ENCODE measurements around the gene JPH4. TPM values are rescaled to one million over a fixed set of nuclear protein-coding genes. Genes with fewer than 3 reads are reported as not detected.

Gene JPH4
- total and polyA plus RNA-seq, 2 of the 8 experiments (the other 6 are each of a cell fraction or from before 2014, with no cell fraction given), result 23.9 to 46.7 TPM

- no peaks in the 10 kb centered on the region for H4K20me1 ChIP-seq (replicated peaks in 1 of 2; ENCODE audit: control insufficient read depth in 1 of 2, insufficient read depth in 2 of 2, low read length in 2 of 2)
- no peak for TF ChIP-seq EZH2 (IDR thresholded peaks at IDR 0.05; ENCODE audit: low read depth, low read length, severe bottlenecking)
- no peak overlapping the region for H2AK5ac ChIP-seq (ENCODE audit: low read depth, low read length)
- H3K9ac ChIP-seq (replicated peaks in 1 of 4; ENCODE audit: extremely low read depth in 1 of 4, low read depth in 3 of 4, low read length in 3 of 4), result no peak overlapping the region
- H3K23ac ChIP-seq (ENCODE audit: insufficient read length), result no peak overlapping the region
- ChIA-PET POLR2A (ENCODE audit: partially characterized antibody) (interaction anchor here (0.6 to 1.9 kb wide), 2 partner anchors 16 to 18 kb away, joined by 3 to 4 read pairs; no protein-coding TSS in a partner anchor), CTCF (ENCODE audit: partially characterized antibody) (interaction anchor here (0.9 to 2.0 kb wide), 4 partner anchors 12 to 329 kb away, joined by 4 to 5 read pairs (median 4); no protein-coding TSS in a partner anchor)
- no peaks in the 10 kb centered on the region for H3K36me3 ChIP-seq (ENCODE audit: control insufficient read depth in 2 of 4, insufficient read depth in 4 of 4, low read length in 3 of 4)
- H2BK20ac ChIP-seq (ENCODE audit: low read length), result no peak overlapping the region
- no peak overlapping the region for H3K14ac ChIP-seq (ENCODE audit: insufficient read length)
- H2BK5ac ChIP-seq (ENCODE audit: low read depth, low read length), result no peak overlapping the region
- no peak overlapping the region for H3K56ac ChIP-seq (replicated peaks; ENCODE audit: insufficient read length, low read depth, low read length)
- H3K23me2 ChIP-seq (ENCODE audit: low read depth, low read length), result no peaks in the 10 kb centered on the region; the same call in 1 of the 2 replicates
- H3K18ac ChIP-seq (ENCODE audit: extremely low read depth, low read length), result no peak overlapping the region
- no peak overlapping the region for H3K4ac ChIP-seq (replicated peaks; ENCODE audit: insufficient read length, low read depth, low read length)
- no peak overlapping the region for H4K91ac ChIP-seq (replicated peaks; ENCODE audit: insufficient read length, low read length)
- no peaks in the 10 kb centered on the region for H3K79me2 ChIP-seq (ENCODE audit: control insufficient read depth in 1 of 2, insufficient read depth in 2 of 2, low read length in 2 of 2)
- H3K4me2 ChIP-seq (ENCODE audit: insufficient read depth in 1 of 2, low read depth in 2 of 2, low read length in 2 of 2), result no peak overlapping the region
- FAIRE-seq (no peak), DNase-seq (ENCODE audit: low read depth in 1 of 2, low spot score in 2 of 2) (no peak)
- no peaks in the 10 kb centered on the region for H3K79me1 ChIP-seq (ENCODE audit: low read depth, low read length)
- 0 out of 2 replicates have a peak overlapping the region, but pooled peaks have one; percentile 11 for H2BK12ac ChIP-seq (ENCODE audit: low read depth, low read length)
- no peak overlapping the region for H3K4me3 ChIP-seq (ENCODE audit: extremely low read depth in 1 of 4, insufficient read depth in 2 of 4, low read depth in 3 of 4, low read length in 4 of 4)
- no peak overlapping the region for H2BK15ac ChIP-seq (ENCODE audit: low read length)
- H4K8ac ChIP-seq (ENCODE audit: extremely low read depth, insufficient read depth, low read length), result no peak overlapping the region
- no peaks in the 10 kb centered on the region; a peak in 1 of 4 replicates for H3K9me3 ChIP-seq (ENCODE audit: insufficient read depth in 2 of 2, low read depth in 1 of 2, low read length in 1 of 2)
- H2AFZ ChIP-seq (ENCODE audit: low read length), result no peak overlapping the region
- no peaks in the 10 kb centered on the region for H3K27me3 ChIP-seq (replicated peaks in 1 of 4; ENCODE audit: control insufficient read depth in 3 of 4, extremely low read depth in 1 of 4, insufficient read depth in 3 of 4, low read length in 3 of 4)
- H3K4me1 ChIP-seq (replicated peaks in 1 of 4; ENCODE audit: control insufficient read depth in 3 of 4, insufficient read depth in 4 of 4, low read length in 3 of 4), result no peaks in the 10 kb centered on the region
- no peak overlapping the region for H4K5ac ChIP-seq (ENCODE audit: insufficient read length, low read depth, low read length)
- H3K27ac ChIP-seq (ENCODE audit: low read depth, low read length), result no peak overlapping the region
- no peak overlapping the region for H2BK120ac ChIP-seq (replicated peaks; ENCODE audit: low read depth, low read length)
These were observed 22.8 kb upstream of the JPH4 start for GRCh38 chr14:23601424-23601823.

All from H1 (cell line).